Common myeloid progenitor, CD34-positive (primary cell): Measurements from ENCODE around the gene NAPB.

Experiments
- CTCF ChIA-PET: fragments of 350-600 bp; sonication (Branson Sonifier 250); formaldehyde crosslinking; loops from one replicate; lab custom pipeline; 2021; ENCODE audit warnings: antibody characterized with exemption; lab: Charles Lee
- POLR2A ChIA-PET: fragments of 350-600 bp; sonication (Branson Sonifier 250); formaldehyde crosslinking; loops from one replicate; lab custom pipeline; 2021; ENCODE audit warnings: antibody characterized with exemption; lab: Charles Lee
- DNase-seq, 3 donors: peaks; one replicate each; pipeline versions ENCODE4 v3.0.0 to v3.0.0-alpha.2; 2013
- H3K27ac ChIP-seq, 2 experiments: 1 replicate in 1 of 2; 2 replicates in 1 of 2; pipeline ENCODE4 v1.7.0; 2013; ENCODE audit warnings: inconsistent platforms in 2 of 2, low read length in 2 of 2, mild to moderate bottlenecking in 2 of 2, low read depth in 1 of 2, moderate library complexity in 1 of 2; ENCODE audit not compliant: severe bottlenecking in 2 of 2, insufficient read depth in 1 of 2, poor library complexity in 1 of 2
- H3K27me3 ChIP-seq, 5 experiments: replicated peaks in 2 of 5; 1 replicate in 3 of 5; 2 replicates in 2 of 5; pipeline versions ENCODE4 v1.6.1 to v1.7.0; 2013; ENCODE audit warnings: low read length in 4 of 5, mild to moderate bottlenecking in 2 of 5, moderate library complexity in 2 of 5, inconsistent platforms in 1 of 5; ENCODE audit not compliant: insufficient read depth in 5 of 5, control insufficient read depth in 4 of 5
- H3K36me3 ChIP-seq, 4 experiments: 1 replicate in 2 of 4; 2 replicates in 2 of 4; pipeline versions ENCODE4 v1.6.1 to v1.7.0; 2013; ENCODE audit warnings: low read length in 3 of 4, control low read depth in 1 of 4, mild to moderate bottlenecking in 1 of 4; ENCODE audit not compliant: control insufficient read depth in 4 of 4, insufficient read depth in 4 of 4
- H3K4me1 ChIP-seq, 4 experiments: 1 replicate in 3 of 4; 2 replicates in 1 of 4; pipeline versions ENCODE4 v1.6.1 to v1.7.1; 2013; ENCODE audit warnings: low read length in 3 of 4, mild to moderate bottlenecking in 3 of 4, control low read depth in 1 of 4, inconsistent platforms in 1 of 4, moderate library complexity in 1 of 4; ENCODE audit not compliant: control insufficient read depth in 4 of 4, insufficient read depth in 4 of 4; ENCODE audit errors: control extremely low read depth in 1 of 4
- H3K4me3 ChIP-seq, 7 experiments: 1 replicate in 4 of 7; 2 replicates in 3 of 7; pipeline versions ENCODE4 v1.5.1 to v1.7.0; 2013; ENCODE audit warnings: mild to moderate bottlenecking in 7 of 7, low read length in 6 of 7, moderate library complexity in 6 of 7, inconsistent platforms in 2 of 7, low read depth in 2 of 7, control low read depth in 1 of 7; ENCODE audit not compliant: insufficient read depth in 4 of 7, control insufficient read depth in 1 of 7; ENCODE audit errors: extremely low read depth in 1 of 7
- H3K9me3 ChIP-seq, 5 experiments: 1 replicate in 4 of 5; 2 replicates in 1 of 5; pipeline versions ENCODE4 v1.6.1 to v1.7.1; 2013; ENCODE audit warnings: low read length in 4 of 5, mild to moderate bottlenecking in 2 of 5, inconsistent platforms in 1 of 5, low read depth in 1 of 5, moderate library complexity in 1 of 5; ENCODE audit not compliant: control insufficient read depth in 4 of 5, insufficient read depth in 2 of 5; ENCODE audit errors: control extremely low read depth in 1 of 5
- WGBS: methylation state at CpG from one replicate; pipeline ENCODE4 v1.1.5; 2013; ENCODE audit not compliant: insufficient coverage; 5-methylcytosine and 5-hydroxymethylcytosine counted together

NAPB gene

DNA sequence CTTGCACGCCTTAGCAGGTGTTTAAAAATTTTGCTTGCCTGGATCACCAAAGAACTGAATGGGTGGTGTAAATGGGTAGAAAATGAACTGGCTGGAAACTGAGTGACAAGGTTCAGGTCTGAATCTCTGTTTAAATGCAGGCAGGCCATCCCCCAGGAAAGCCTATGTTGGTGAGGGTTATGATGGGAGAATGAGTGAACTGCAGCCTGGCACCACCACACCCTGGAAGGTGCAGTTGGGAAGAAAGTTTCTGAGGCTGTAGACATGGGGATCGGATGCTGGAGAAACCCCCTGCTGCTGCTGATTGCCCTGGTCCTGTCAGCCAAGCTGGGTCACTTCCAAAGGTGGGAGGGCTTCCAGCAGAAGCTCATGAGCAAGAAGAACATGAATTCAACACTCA is 18.7 kb upstream of the NAPB start:
- 100% methylated on average over 2 of the region's 2 CpGs for WGBS
- Histone ChIP-seq H3K4me1 (peaks cover 0 to 4% (median 2%) of the 10 kb centered on the region in 4 experiments), H3K36me3 (no peaks in the 10 kb centered on the region), H3K9me3 (no peaks in the 10 kb centered on the region), H3K4me3 (no peak overlapping the region), H3K27me3 (no peaks in the 10 kb centered on the region), H3K27ac (no peak overlapping the region)
- ChIA-PET CTCF (interaction anchor here (1.2 to 8.8 kb wide), 5 partner anchors 18 to 169 kb away, joined by 4 to 118 read pairs (median 6); partner anchors contain the start of gene NAPB), POLR2A (no interaction called here)
- DNase-seq: no peak

GRCh38 chr20:23438661-23439060 is 17.4 kb upstream of the NAPB start:
- H3K4me1 ChIP-seq: peaks cover 0 to 4% (median 2%) of the 10 kb centered on the region in 4 experiments
- H3K4me3 ChIP-seq: no peak overlapping the region
- POLR2A ChIA-PET: no interaction called here
- CTCF ChIA-PET: interaction anchor here (3.4 kb wide), 1 partner anchor 169 kb away, joined by 18 read pairs; no protein-coding TSS in a partner anchor
- H3K27me3 ChIP-seq: no peaks in the 10 kb centered on the region
- 61% methylated on average over 2 of the region's 5 CpGs for WGBS
- no peak for DNase-seq
- no peaks in the 10 kb centered on the region for H3K9me3 ChIP-seq
- no peak overlapping the region for H3K27ac ChIP-seq
- H3K36me3 ChIP-seq: no peaks in the 10 kb centered on the region

DNA sequence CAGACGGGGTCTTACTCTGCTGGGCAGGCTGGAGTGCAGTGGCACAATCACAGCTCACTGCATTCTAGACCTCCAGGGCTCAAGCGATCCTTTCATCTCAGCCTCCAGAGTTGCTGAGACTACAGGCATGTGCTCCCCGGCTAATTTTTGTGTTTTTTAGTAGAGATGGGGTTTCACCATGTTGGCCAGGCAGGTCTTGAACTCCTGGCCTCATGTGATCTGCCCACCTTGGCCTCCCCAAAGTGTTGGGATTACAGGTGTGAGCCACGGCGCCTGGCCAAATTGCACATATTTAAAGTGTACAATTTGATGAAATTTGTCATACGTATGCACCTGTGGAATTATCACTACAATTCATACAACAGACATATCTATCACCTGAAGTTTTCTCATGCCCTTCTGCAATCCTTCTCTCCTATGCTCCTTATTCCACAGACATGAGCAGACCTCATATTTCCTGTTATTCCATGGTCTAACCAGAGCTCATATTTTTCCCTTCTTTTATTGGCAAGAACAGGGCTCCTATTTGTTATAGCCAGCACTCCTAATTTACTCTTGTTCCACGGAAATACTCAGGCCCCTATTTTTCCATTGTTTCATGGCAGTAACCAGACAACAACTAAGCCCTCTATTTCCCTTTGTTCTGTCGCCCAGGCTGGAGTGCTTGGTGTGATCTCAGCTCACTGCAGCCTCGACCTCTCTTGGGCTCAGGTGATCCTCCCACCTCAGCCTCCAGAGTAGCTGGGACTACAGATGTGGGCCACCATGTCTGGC is 16.0 kb upstream of the NAPB start:
- Histone ChIP-seq H3K27me3 (no peaks in the 10 kb centered on the region), H3K9me3 (no peaks in the 10 kb centered on the region), H3K4me3 (no peak overlapping the region), H3K27ac (no peak overlapping the region), H3K36me3 (no peaks in the 10 kb centered on the region), H3K4me1 (peaks cover 0 to 4% (median 2%) of the 10 kb centered on the region in 4 experiments)
- no peak for DNase-seq
- 98% methylated on average over 8 of the region's 9 CpGs for WGBS
- ChIA-PET POLR2A (no interaction called here), CTCF (interaction anchor here (0.9 to 3.4 kb wide), 8 partner anchors 7 to 171 kb away, joined by 3 to 18 read pairs (median 5); partner anchors contain the start of gene NAPB)

- Histone ChIP-seq H3K36me3 (no peaks in the 10 kb centered on the region), H3K4me1 (peaks cover 0 to 4% (median 2%) of the 10 kb centered on the region in 4 experiments), H3K4me3 (no peak overlapping the region), H3K27me3 (no peaks in the 10 kb centered on the region), H3K9me3 (no peaks in the 10 kb centered on the region), H3K27ac (no peak overlapping the region)
- DNase-seq: no peak
- CTCF ChIA-PET: interaction anchor here (1.0 to 3.4 kb wide), 6 partner anchors 8 to 171 kb away, joined by 3 to 18 read pairs (median 6); partner anchors contain the start of gene NAPB
- POLR2A ChIA-PET: no interaction called here
- 49% methylated on average over 3 of the region's 3 CpGs for WGBS
Measured at GRCh38 chr20:23436681-23437080, 15.4 kb upstream of the NAPB start.

- DNase-seq: no peak
- H3K9me3 ChIP-seq: no peaks in the 10 kb centered on the region
- H3K36me3 ChIP-seq: no peaks in the 10 kb centered on the region
- H3K27me3 ChIP-seq: no peaks in the 10 kb centered on the region
- no peak overlapping the region for H3K4me3 ChIP-seq
- peaks cover 0 to 4% (median 2%) of the 10 kb centered on the region in 4 experiments for H3K4me1 ChIP-seq
- ChIA-PET CTCF (interaction anchor here (0.8 to 3.4 kb wide), 5 partner anchors 9 to 172 kb away, joined by 3 to 18 read pairs (median 6); no protein-coding TSS in a partner anchor), POLR2A (interaction anchor here (0.6 kb wide), 1 partner anchor 839 kb away, joined by 4 read pairs; no protein-coding TSS in a partner anchor)
- no peak overlapping the region for H3K27ac ChIP-seq
- WGBS: 84% methylated on average over 9 of the region's 11 CpGs
Measured at GRCh38 chr20:23435626-23436539, 14.6 kb upstream of the NAPB start.

GRCh38 chr20:23434521-23435313 is 13.4 kb upstream of the NAPB start:
- Histone ChIP-seq H3K27me3 (no peaks in the 10 kb centered on the region), H3K4me1 (peaks cover 0 to 4% (median 2%) of the 10 kb centered on the region in 4 experiments), H3K27ac (no peak overlapping the region), H3K36me3 (no peaks in the 10 kb centered on the region), H3K4me3 (no peak overlapping the region), H3K9me3 (no peaks in the 10 kb centered on the region)
- DNase-seq: no peak
- 100% methylated on average over 7 of the region's 7 CpGs for WGBS
- ChIA-PET CTCF (interaction anchor here (0.6 to 2.3 kb wide), 4 partner anchors 10 to 14 kb away, joined by 3 to 8 read pairs (median 4); no protein-coding TSS in a partner anchor), POLR2A (no interaction called here)
